ENCODE data around the gene SIVA1. TPM values are rescaled to one million over a fixed set of nuclear protein-coding genes. Genes with fewer than 3 reads are reported as not detected.

The SIVA1 gene
- total and polyA plus RNA-seq, 9 of the 15 experiments (the other 6 are each of a cell fraction or from before 2014, with no cell fraction given), result 4.2 to 186 (median 54.2) TPM

DNA sequence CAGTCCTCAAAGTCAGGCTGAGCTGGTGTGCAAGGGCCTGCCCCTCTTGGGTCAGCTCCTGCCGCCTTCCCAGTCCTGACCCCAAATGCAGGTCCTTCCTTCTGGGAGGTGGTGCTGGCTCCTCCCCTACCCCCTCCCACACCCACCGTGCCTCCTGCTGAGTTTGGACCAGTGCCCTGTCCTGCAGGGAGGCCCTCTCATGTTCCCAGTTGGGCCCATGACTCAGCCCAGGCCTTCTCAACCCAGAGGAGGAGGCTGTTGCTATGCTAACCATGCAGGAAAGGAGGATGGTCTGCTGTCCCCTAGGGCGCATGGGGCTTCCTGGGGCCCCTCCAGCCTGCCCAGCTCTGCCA, 52.4 kb downstream of the SIVA1 start (continued):
- TF ChIP-seq, protein P1, sequence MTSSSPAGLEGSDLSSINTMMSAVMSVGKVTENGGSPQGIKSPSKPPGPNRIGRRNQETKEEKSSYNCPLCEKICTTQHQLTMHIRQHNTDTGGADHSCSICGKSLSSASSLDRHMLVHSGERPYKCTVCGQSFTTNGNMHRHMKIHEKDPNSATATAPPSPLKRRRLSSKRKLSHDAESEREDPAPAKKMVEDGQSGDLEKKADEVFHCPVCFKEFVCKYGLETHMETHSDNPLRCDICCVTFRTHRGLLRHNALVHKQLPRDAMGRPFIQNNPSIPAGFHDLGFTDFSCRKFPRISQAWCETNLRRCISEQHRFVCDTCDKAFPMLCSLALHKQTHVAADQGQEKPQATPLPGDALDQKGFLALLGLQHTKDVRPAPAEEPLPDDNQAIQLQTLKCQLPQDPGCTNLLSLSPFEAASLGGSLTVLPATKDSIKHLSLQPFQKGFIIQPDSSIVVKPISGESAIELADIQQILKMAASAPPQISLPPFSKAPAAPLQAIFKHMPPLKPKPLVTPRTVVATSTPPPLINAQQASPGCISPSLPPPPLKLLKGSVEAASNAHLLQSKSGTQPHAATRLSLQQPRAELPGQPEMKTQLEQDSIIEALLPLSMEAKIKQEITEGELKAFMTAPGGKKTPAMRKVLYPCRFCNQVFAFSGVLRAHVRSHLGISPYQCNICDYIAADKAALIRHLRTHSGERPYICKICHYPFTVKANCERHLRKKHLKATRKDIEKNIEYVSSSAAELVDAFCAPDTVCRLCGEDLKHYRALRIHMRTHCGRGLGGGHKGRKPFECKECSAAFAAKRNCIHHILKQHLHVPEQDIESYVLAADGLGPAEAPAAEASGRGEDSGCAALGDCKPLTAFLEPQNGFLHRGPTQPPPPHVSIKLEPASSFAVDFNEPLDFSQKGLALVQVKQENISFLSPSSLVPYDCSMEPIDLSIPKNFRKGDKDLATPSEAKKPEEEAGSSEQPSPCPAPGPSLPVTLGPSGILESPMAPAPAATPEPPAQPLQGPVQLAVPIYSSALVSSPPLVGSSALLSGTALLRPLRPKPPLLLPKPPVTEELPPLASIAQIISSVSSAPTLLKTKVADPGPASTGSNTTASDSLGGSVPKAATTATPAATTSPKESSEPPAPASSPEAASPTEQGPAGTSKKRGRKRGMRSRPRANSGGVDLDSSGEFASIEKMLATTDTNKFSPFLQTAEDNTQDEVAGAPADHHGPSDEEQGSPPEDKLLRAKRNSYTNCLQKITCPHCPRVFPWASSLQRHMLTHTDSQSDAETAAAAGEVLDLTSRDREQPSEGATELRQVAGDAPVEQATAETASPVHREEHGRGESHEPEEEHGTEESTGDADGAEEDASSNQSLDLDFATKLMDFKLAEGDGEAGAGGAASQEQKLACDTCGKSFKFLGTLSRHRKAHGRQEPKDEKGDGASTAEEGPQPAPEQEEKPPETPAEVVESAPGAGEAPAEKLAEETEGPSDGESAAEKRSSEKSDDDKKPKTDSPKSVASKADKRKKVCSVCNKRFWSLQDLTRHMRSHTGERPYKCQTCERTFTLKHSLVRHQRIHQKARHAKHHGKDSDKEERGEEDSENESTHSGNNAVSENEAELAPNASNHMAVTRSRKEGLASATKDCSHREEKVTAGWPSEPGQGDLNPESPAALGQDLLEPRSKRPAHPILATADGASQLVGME (CRISPR knock-in tag; IDR thresholded peaks at IDR 0.05), result no peak
- no peak for TF ChIP-seq EP400 (IDR thresholded peaks at IDR 0.05)
- TF ChIP-seq POLR2H (tag; IDR thresholded peaks at IDR 0.05; ENCODE audit: low read depth), result no peak
- TF ChIP-seq SMAD4 (CRISPR knock-in tag; conservative IDR thresholded peaks at IDR 0.05), result no peak
- no peak for TF ChIP-seq SMAD2 (IDR thresholded peaks at IDR 0.05; ENCODE audit: low read depth, low read length)
- no peak for TF ChIP-seq ZNF140 (CRISPR knock-in tag; IDR thresholded peaks at IDR 0.05)
- no peak for TF ChIP-seq HNRNPH1 (optimal IDR thresholded peaks at IDR 0.05; ENCODE audit: low read depth, low read length)
- no peak for TF ChIP-seq CREBBP (IDR thresholded peaks at IDR 0.05; ENCODE audit: low read depth, low read length)
- no peak for TF ChIP-seq HMG20B (CRISPR knock-in tag; IDR thresholded peaks at IDR 0.05)
- no peak for TF ChIP-seq SP1 (CRISPR knock-in tag; IDR thresholded peaks at IDR 0.05)
- TF ChIP-seq, protein P2, sequence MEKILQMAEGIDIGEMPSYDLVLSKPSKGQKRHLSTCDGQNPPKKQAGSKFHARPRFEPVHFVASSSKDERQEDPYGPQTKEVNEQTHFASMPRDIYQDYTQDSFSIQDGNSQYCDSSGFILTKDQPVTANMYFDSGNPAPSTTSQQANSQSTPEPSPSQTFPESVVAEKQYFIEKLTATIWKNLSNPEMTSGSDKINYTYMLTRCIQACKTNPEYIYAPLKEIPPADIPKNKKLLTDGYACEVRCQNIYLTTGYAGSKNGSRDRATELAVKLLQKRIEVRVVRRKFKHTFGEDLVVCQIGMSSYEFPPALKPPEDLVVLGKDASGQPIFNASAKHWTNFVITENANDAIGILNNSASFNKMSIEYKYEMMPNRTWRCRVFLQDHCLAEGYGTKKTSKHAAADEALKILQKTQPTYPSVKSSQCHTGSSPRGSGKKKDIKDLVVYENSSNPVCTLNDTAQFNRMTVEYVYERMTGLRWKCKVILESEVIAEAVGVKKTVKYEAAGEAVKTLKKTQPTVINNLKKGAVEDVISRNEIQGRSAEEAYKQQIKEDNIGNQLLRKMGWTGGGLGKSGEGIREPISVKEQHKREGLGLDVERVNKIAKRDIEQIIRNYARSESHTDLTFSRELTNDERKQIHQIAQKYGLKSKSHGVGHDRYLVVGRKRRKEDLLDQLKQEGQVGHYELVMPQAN (IDR thresholded peaks at IDR 0.05; ENCODE audit: borderline replicate concordance), result no peak
- TF ChIP-seq BRCA1 (IDR thresholded peaks at IDR 0.05), result no peak
- TF ChIP-seq BRCA1 (CRISPR knock-in tag; IDR thresholded peaks at IDR 0.05), result no peak
- TF ChIP-seq POLR2G (IDR thresholded peaks at IDR 0.05; ENCODE audit: low read depth, low read length), result peak; percentile 48
- no peak for TF ChIP-seq RNF2 (IDR thresholded peaks at IDR 0.05)
- peak; percentile 37; the same call in 1 of the 2 replicates for TF ChIP-seq MAFK (IDR thresholded peaks at IDR 0.05; ENCODE audit: low read length)
- peak; percentile 18; the same call in 1 of the 2 replicates for TF ChIP-seq ZFX (CRISPR knock-in tag; IDR thresholded peaks at IDR 0.05)
- TF ChIP-seq TRIM24 (IDR thresholded peaks at IDR 0.05), result 0 out of 4 replicates have a peak, but pooled peaks of 1 of the 2 experiments have one; percentile 22
- TF ChIP-seq GATAD2A (IDR thresholded peaks at IDR 0.05), result no peak
- peak; percentile 61; the same call in 1 of the 2 replicates for TF ChIP-seq FOSL1 (tag; conservative IDR thresholded peaks at IDR 0.05)
- no peak for TF ChIP-seq CBFA2T3 (IDR thresholded peaks at IDR 0.05)
- no peak for TF ChIP-seq TCF3 (CRISPR knock-in tag; IDR thresholded peaks at IDR 0.05)
- no peak for TF ChIP-seq CBX3 (IDR thresholded peaks at IDR 0.05; ENCODE audit: borderline replicate concordance in 1 of 2, low read length in 2 of 2)
- TF ChIP-seq TCF7L2 (IDR thresholded peaks at IDR 0.05; ENCODE audit: low read depth, low read length), result no peak
- TF ChIP-seq SMARCB1 (IDR thresholded peaks at IDR 0.05; ENCODE audit: insufficient read length, low read depth), result no peak
- no peak for TF ChIP-seq CBFA2T2 (conservative IDR thresholded peaks at IDR 0.05)
- peak; percentile 24 to 39; a peak in 1 of 4 replicates for TF ChIP-seq KDM1A (IDR thresholded peaks at IDR 0.05)

All from K562 (cell line).